HEK293T (cell line): ENCODE results near the gene KRT34.
A peak's percentile ranks its signal among the peaks of the same experiment; 100 is the strongest.
"Not testable (repeated sequence)": the region's sequence is repeated elsewhere in the genome, so short reads cannot be mapped to it uniquely, and the experiment has no call there.

Experiments
- CTCF ChIA-PET: fragments of 350-600 bp; formaldehyde crosslinking; extraction: SDS; loops from one replicate; lab custom pipeline; 2021; ENCODE audit warnings: antibody characterized with exemption, inconsistent platforms; lab: Yijun Ruan, JAX
- POLR2A ChIA-PET: fragments of 350-600 bp; formaldehyde crosslinking; extraction: SDS; loops from one replicate; lab custom pipeline; 2020; ENCODE audit warnings: antibody characterized with exemption, inconsistent platforms; lab: Yijun Ruan, JAX
- DNase-seq: peaks from one replicate; pipeline ENCODE4 v3.0.0; 2012; ENCODE audit warnings: mixed read lengths; ENCODE audit errors: extremely low spot score
- ARNT ChIP-seq: fragments of 450-650 bp; IDR thresholded peaks from 2 replicates; pipeline ENCODE4 v1.6.1; 2017; ENCODE audit warnings: mild to moderate bottlenecking
- BHLHE40 ChIP-seq: fragments of 450-650 bp; IDR thresholded peaks from 2 replicates; pipeline ENCODE4 v1.6.1; 2016; ENCODE audit warnings: mild to moderate bottlenecking, moderate library complexity, borderline replicate concordance
- CTBP1 ChIP-seq: fragments of 450-650 bp; IDR thresholded peaks from 2 replicates; pipeline ENCODE4 v1.6.1; 2016; ENCODE audit warnings: borderline replicate concordance
- ELF4 ChIP-seq: fragments of 450-650 bp; IDR thresholded peaks from 2 replicates; pipeline ENCODE4 v1.6.1; 2017; ENCODE audit warnings: antibody characterized with exemption
- FOXA1 ChIP-seq: fragments of 450-650 bp; IDR thresholded peaks from 2 replicates; pipeline ENCODE4 v1.6.1; 2016; ENCODE audit warnings: mild to moderate bottlenecking
- FOXK2 ChIP-seq: fragments of 450-650 bp; IDR thresholded peaks from 2 replicates; pipeline ENCODE4 v1.6.1; 2016; ENCODE audit warnings: mild to moderate bottlenecking
- FOXM1 ChIP-seq: fragments of 450-650 bp; IDR thresholded peaks from 2 replicates; pipeline ENCODE4 v1.6.1; 2017; ENCODE audit warnings: mild to moderate bottlenecking, borderline replicate concordance
- HDGF ChIP-seq: fragments of 450-650 bp; IDR thresholded peaks from 2 replicates; pipeline ENCODE4 v1.6.1; 2017; ENCODE audit warnings: antibody characterized with exemption, borderline replicate concordance
- L3MBTL2 ChIP-seq: fragments of 450-650 bp; conservative IDR thresholded peaks from 2 replicates; pipeline ENCODE4 v1.6.1; 2016; ENCODE audit warnings: mild to moderate bottlenecking
- LEF1 ChIP-seq: fragments of 450-650 bp; IDR thresholded peaks from 2 replicates; pipeline ENCODE4 v1.6.1; 2017; ENCODE audit warnings: mild to moderate bottlenecking, borderline replicate concordance
- NFRKB ChIP-seq: fragments of 450-650 bp; IDR thresholded peaks from 2 replicates; pipeline ENCODE4 v1.6.1; 2016; ENCODE audit warnings: mild to moderate bottlenecking, moderate library complexity
- SP1 ChIP-seq: fragments of 450-650 bp; IDR thresholded peaks from 2 replicates; pipeline ENCODE4 v1.6.1; 2017
- SUZ12 ChIP-seq: fragments of 450-650 bp; IDR thresholded peaks from 2 replicates; pipeline ENCODE4 v1.6.1; 2016; ENCODE audit warnings: mild to moderate bottlenecking
- TARDBP ChIP-seq: fragments of 450-650 bp; IDR thresholded peaks from 2 replicates; pipeline ENCODE4 v1.6.1; 2016
- ZNF384 ChIP-seq: fragments of 450-650 bp; IDR thresholded peaks from 2 replicates; pipeline ENCODE4 v1.6.1; 2016
- TF ChIP-seq, protein P1 (sequence below): fragments of 450-650 bp; IDR thresholded peaks from 2 replicates; pipeline ENCODE4 v1.6.1; 2016

The KRT34 gene

DNA sequence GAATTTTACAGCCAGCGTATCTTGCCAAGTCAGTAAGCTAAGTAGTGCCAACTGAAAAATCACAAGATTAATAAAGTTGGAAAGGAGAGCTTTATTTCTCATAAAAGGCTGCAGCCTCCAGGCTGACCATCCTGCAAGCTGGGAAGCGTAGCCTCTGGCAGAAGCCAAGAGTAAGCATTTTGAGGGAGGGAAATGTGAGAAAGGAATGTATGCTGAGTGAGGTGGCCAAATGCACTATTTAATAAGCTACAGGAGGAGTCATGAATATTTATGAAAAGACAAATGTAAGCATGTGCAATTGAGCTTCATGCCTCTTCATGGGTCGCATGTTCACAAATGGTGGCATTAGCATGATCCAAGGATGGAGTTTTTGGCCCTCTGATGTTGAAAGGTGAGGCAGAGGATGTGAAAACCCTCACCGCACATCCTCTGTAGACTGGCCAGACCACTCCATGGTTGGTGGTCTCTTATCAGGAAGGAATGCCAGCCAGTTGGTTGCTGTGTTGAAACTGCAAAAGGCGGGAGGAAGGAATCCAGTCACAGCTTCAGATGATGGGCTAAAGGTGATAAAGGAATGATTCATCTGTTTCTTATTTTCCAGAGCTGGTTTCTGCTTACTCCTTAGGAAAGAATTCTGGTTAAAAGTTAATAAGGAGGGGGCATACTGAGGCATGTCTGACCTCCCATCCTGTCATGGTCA lies 21.7 kb downstream of the KRT34 start:
- DNase-seq: no peak
- no peak for TF ChIP-seq LEF1
- TF ChIP-seq L3MBTL2: no peak
- TF ChIP-seq TARDBP: no peak
- POLR2A ChIA-PET: no interaction called here
- CTCF ChIA-PET: no interaction called here

DNA sequence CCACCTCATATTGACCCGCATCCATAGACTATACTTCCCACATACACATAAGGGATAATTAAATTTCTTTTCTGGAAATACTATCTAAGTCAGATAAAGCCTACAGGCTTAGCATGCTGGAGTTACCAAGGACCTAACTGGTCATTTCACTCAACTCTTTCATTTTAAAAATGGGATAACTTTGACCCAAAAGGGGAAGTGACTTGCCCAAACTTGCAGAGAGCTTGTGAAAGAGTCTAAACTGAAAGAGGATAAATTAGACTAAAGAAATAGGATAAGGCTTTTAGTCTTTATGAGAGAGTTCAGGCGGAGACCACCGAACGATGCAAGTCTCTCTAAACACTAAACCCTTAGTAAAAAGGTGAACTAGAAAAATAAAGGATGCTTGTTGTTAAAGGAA lies 27.6 kb downstream of the KRT34 start:
- no peak for DNase-seq
- ChIA-PET CTCF (no interaction called here), POLR2A (no interaction called here)
- TF ChIP-seq CTBP1 (no peak), NFRKB (no peak), FOXK2 (no peak), SP1 (no peak), FOXM1 (no peak), LEF1 (no peak), HDGF (no peak), SUZ12 (no peak), ARNT (no peak), FOXA1 (no peak), TARDBP (no peak), ZNF384 (no peak), ELF4 (no peak), BHLHE40 (no peak), L3MBTL2 (no peak)
- TF ChIP-seq, protein P1, sequence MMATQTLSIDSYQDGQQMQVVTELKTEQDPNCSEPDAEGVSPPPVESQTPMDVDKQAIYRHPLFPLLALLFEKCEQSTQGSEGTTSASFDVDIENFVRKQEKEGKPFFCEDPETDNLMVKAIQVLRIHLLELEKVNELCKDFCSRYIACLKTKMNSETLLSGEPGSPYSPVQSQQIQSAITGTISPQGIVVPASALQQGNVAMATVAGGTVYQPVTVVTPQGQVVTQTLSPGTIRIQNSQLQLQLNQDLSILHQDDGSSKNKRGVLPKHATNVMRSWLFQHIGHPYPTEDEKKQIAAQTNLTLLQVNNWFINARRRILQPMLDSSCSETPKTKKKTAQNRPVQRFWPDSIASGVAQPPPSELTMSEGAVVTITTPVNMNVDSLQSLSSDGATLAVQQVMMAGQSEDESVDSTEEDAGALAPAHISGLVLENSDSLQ: no peak

DNA sequence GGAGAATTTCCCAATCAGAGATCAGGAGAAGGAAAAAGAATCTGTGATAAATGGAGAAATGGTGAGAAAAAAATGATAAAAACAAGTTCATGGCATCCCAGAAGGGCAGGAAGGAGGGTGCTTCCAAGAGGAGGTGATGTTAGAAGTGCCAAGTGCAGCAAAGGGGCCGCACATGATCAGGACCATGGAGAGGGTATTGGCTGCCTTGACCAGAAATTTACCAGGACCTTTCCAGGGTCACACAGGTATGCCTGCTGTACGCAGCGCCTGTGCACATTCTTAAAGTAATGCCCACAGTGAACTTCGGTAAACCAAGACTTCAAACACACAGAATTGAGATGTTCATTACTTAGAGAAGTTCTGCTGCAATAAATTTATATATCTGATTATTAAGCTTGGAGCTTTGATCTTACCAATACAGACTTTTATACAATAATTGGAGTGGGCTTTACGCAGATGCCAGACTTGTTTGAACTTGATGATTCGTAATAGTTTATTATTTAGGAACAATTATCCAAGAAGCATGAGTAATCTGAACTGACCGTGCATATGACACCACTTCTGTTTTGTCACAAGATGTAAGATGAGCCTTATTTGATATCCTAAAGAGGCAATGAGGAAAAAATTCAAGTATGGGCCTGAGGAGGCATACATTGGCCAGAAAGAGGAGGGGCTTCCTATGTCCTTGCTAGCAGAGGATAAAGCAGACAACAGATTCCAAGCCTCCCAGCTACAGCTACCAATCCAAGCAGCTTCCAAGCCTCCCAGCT lies 29.3 kb downstream of the KRT34 start:
- CTCF ChIA-PET: no interaction called here
- POLR2A ChIA-PET: no interaction called here
- peak; percentile 7 for DNase-seq
- TF ChIP-seq ZNF384 (no peak), LEF1 (no peak), HDGF (no peak), FOXM1 (no peak), ELF4 (no peak), SUZ12 (no peak), FOXA1 (no peak), TARDBP (no peak), CTBP1 (no peak), ARNT (no peak), SP1 (no peak), BHLHE40 (no peak), L3MBTL2 (no peak)

DNA sequence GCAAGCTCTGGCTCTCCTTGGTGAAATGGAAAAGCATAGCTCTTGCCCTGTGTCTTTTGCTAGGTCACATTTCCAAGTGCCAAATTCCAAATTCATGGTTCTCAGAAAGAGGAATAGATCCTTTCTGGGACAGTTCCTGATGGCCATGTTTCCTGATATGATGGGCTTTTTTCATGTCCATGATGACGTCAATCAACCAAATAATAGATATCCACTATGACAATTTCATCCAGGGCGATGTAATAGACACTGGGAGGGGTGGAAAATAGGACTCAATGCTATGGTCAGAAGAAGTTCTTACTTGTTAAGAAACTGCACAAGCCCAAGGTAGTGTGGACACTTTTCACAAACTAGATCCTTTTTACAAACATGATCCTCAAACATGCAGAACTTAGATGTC lies 30.9 kb downstream of the KRT34 start:
- CTCF ChIA-PET: no interaction called here
- POLR2A ChIA-PET: no interaction called here
- DNase-seq: no peak
- no peak for TF ChIP-seq ARNT
- no peak for TF ChIP-seq ZNF384
- no peak for TF ChIP-seq FOXA1
- TF ChIP-seq FOXK2: no peak
- TF ChIP-seq ELF4: no peak
- TF ChIP-seq, protein P1: no peak
- TF ChIP-seq FOXM1: no peak
- TF ChIP-seq HDGF: no peak
- no peak for TF ChIP-seq LEF1
- TF ChIP-seq SP1: no peak
- TF ChIP-seq CTBP1: no peak
- no peak for TF ChIP-seq TARDBP

DNA sequence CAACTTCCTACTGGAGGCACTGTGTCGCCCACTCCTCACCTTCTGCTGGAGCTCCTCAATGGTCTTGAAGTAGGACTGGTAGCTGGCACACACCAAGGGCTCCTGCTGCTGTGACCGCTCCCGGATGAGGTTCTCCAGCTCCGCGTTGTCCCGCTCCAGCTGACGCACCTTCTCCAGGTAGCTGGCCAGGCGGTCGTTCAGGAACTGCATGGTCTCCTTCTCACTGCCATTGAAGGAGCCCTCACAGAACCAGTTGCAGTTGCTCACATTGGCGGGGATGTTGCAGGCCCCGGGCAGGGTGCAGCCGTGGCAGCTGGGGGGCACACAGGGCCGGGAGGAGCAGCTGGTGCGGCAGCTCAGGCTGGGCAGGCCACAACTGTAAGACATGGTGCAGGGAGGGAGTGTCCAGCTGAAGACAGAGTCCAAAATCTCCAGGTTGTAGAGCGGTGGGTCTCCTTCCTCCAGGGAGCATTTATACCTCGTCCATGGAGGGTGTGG lies 31.7 kb downstream of the KRT34 start, which contains the start of gene KRT33A:
KRT33A (minus strand) TSS at position 448 of the 498 bp plus-strand sequence; CDS start at position 387, 61 bp downstream.
- POLR2A ChIA-PET, DNase-seq: not testable (repeated sequence)
- CTCF ChIA-PET: interaction anchor here (0.7 kb wide), 1 partner anchor 199 kb away, joined by 3 read pairs; no protein-coding TSS in a partner anchor

DNA sequence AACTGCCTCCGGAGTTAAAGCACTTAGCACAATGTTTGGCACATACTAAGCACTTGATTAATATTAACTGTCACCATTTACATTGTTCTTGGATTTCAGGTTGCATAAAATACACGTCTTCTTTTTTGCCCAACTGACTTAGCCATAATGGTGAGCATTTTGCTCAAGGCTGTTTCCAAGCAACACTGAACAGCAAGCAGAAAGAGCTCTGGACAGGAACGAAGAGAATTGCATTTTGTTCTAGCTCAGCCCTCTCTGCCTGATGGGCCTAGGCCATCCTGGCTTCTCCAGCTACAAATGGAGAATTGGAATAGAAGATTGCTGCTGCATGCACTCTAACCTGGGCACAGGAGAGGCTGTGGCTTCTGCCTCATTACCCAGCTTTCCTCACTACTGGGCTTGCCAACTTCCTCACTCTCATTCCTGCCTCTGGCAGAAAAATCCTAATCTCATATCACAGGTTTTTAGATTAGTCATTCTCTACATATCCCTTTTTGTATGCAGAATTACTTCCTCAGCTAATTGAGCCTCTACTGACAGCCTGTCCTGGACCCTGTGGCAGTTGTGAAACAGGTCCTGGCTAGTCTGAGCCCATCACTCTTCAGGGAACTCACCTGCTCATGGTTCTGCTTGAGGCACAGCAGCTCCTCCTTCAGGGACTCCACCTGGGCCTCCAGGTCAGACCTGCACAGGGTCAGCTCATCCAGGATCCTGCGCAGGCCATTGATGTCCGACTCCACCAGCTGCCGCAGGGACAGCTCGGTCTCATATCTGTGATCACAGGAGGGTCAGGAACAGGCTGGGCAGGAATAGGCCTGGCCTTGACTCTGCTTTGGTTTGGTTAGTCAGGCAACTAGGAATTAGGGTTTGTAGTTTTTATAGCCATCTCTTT lies 34.0 kb downstream of the KRT34 start:
- ChIA-PET POLR2A (no interaction called here), CTCF (interaction anchor here (0.6 kb wide), 1 partner anchor 136 kb away, joined by 3 read pairs; no protein-coding TSS in a partner anchor)
- TF ChIP-seq, protein P1: no peak
- TF ChIP-seq ARNT (no peak), FOXM1 (no peak), TARDBP (no peak), HDGF (no peak), LEF1 (no peak), ELF4 (no peak), CTBP1 (no peak), FOXK2 (no peak), NFRKB (no peak), SUZ12 (no peak), BHLHE40 (no peak), ZNF384 (no peak), SP1 (no peak), FOXA1 (no peak)
- DNase-seq: no peak

DNA sequence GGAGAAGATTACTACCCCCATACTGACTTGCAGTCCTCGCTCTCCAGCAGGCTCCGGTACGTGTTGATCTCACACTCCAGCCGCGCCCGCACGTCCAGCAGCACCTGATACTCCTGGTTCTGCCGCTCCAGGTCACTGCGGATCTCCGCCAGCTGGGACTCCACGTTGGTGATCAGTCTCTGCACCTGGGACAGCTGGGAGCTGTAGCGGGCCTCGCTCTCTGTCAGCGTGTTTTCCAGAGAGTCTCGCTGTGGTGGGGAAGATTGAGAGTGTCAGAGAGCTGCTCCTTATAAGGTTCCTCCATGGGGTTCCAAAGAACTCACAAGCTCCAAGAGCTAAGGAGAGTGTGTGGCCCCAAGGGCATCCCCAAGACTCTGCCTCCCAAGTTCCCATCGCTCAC lies 35.7 kb downstream of the KRT34 start:
- CTCF ChIA-PET: interaction anchor here (1.1 kb wide), 1 partner anchor 24 kb away, joined by 3 read pairs; no protein-coding TSS in a partner anchor
- DNase-seq, POLR2A ChIA-PET: not testable (repeated sequence)
